Peyer's patch (tissue), 4 donors: Measurements from ENCODE around the gene PNKP.

Experiments
- POLR2A ChIP-seq, 2 donors: fragments of 450-650 bp; IDR thresholded peaks; one replicate each; pipeline ENCODE4 v1.5.1; 2017; ENCODE audit warnings: antibody characterized with exemption in 2 of 2, mild to moderate bottlenecking in 2 of 2, moderate library complexity in 2 of 2
- TF ChIP-seq, protein P1 (sequence below), 6 experiments: fragments of 450-650 bp in 4 of 6; fragments of 200-600 bp in 2 of 6; sonication (generic) in 1 of 6; IDR thresholded peaks; one replicate each; pipeline ENCODE4 v1.5.1; 2017 to 2019; ENCODE audit warnings: antibody characterized with exemption in 6 of 6, mild to moderate bottlenecking in 3 of 6, moderate library complexity in 1 of 6

DNA sequence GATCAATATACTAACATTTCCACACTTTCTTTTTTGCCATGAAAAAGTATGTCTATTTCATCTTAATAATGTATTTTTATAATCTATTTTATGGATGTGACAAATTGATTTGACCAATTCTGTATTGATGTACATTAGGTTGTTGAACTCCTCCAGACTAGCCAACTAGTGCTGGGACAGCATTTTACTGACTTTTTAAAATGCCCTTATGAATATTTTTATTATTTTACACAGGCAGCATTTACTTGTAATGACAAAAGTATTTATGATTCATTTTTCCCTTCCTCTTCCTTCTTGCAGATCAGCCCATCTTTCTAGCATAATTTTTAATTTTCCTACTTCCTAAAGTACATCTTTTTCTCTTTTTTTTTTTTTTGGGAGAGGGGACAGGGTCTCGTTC is 53.4 kb downstream of the PNKP start:
- TF ChIP-seq, protein P1, sequence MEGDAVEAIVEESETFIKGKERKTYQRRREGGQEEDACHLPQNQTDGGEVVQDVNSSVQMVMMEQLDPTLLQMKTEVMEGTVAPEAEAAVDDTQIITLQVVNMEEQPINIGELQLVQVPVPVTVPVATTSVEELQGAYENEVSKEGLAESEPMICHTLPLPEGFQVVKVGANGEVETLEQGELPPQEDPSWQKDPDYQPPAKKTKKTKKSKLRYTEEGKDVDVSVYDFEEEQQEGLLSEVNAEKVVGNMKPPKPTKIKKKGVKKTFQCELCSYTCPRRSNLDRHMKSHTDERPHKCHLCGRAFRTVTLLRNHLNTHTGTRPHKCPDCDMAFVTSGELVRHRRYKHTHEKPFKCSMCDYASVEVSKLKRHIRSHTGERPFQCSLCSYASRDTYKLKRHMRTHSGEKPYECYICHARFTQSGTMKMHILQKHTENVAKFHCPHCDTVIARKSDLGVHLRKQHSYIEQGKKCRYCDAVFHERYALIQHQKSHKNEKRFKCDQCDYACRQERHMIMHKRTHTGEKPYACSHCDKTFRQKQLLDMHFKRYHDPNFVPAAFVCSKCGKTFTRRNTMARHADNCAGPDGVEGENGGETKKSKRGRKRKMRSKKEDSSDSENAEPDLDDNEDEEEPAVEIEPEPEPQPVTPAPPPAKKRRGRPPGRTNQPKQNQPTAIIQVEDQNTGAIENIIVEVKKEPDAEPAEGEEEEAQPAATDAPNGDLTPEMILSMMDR (IDR thresholded peaks at IDR 0.05) = no peak
- TF ChIP-seq POLR2A (IDR thresholded peaks at IDR 0.05) = no peak
